ENCODE data around the gene OR2Z1.

OR2Z1 gene

GRCh38 chr19:8697671-8698432, 23.6 kb upstream of the OR2Z1 start:
- no peak for TF ChIP-seq CTCF (IDR thresholded peaks at IDR 0.05; ENCODE audit: low read depth, low read length, missing control alignments)
- Histone ChIP-seq H3K27me3 (replicated peaks) (no peaks in the 10 kb centered on the region), H3K36me3 (replicated peaks) (no peaks in the 10 kb centered on the region), H3K4me3 (ENCODE audit: low read depth, low read length) (no peak overlapping the region), H3K27ac (no peak overlapping the region)
- in situ Hi-C loops (cut with HindIII; ENCODE audit: low pct_ligation_motif_present, low sequenced_read_pairs): no loop called here
- no peak for DNase-seq

- no peak for DNase-seq
- H3K27me3 ChIP-seq (replicated peaks): no peaks in the 10 kb centered on the region
- no peak for TF ChIP-seq CTCF (IDR thresholded peaks at IDR 0.05; ENCODE audit: low read depth, low read length, missing control alignments)
Measured at GRCh38 chr19:8698433-8699063, 22.9 kb upstream of the OR2Z1 start, which contains the start of gene ACTL9. ACTL9 (minus strand) TSS chr19:8698795; CDS start chr19:8698701, 94 bp downstream.

GRCh38 chr19:8699908-8700307, 21.5 kb upstream of the OR2Z1 start:
- Histone ChIP-seq H3K27me3 (replicated peaks) (no peaks in the 10 kb centered on the region), H3K27ac (no peak overlapping the region), H3K4me3 (ENCODE audit: low read depth, low read length) (no peak overlapping the region), H3K36me3 (replicated peaks) (no peaks in the 10 kb centered on the region)
- in situ Hi-C loops (cut with HindIII; ENCODE audit: low pct_ligation_motif_present, low sequenced_read_pairs): no loop called here
- DNase-seq: no peak
- TF ChIP-seq CTCF (IDR thresholded peaks at IDR 0.05; ENCODE audit: low read depth, low read length, missing control alignments): no peak

More at GRCh38 chr19:8698433-8699063, 22.9 kb upstream of the OR2Z1 start, which contains the start of gene ACTL9:
- Histone ChIP-seq H3K36me3 (replicated peaks) (no peaks in the 10 kb centered on the region), H3K27ac (no peak within 1 kb of the TSS), H3K4me3 (ENCODE audit: low read depth, low read length) (no peak within 1 kb of the TSS)
- in situ Hi-C loops (cut with HindIII; ENCODE audit: low pct_ligation_motif_present, low sequenced_read_pairs): no loop called here

GRCh38 chr19:8700956-8701355, 20.5 kb upstream of the OR2Z1 start:
- no peak for DNase-seq
- in situ Hi-C loops (cut with HindIII; ENCODE audit: low pct_ligation_motif_present, low sequenced_read_pairs): no loop called here
- H3K36me3 ChIP-seq (replicated peaks): no peaks in the 10 kb centered on the region

DNA sequence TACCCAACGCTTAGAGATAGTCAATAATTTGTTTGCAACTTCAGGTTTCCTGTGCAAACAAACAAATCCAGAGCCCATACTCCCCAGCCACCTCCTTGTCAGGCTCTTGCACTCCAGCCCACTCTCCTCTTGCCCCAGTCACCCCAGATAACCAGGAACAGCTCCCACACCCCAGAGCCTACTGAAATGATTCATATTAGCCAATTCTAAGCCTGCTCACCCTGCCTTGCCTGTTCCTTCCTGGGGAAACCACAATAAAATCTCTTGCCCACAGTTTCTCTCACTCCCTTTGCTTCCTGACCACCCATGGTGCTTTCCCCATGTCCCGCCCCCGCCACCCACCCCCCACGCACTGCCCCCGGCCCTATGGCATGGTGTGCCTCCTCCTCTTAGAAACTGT, 19.1 kb upstream of the OR2Z1 start:
- Histone ChIP-seq H3K27ac (no peak overlapping the region), H3K4me3 (ENCODE audit: low read depth, low read length) (no peak overlapping the region), H3K36me3 (replicated peaks) (no peaks in the 10 kb centered on the region), H3K27me3 (replicated peaks) (no peaks in the 10 kb centered on the region)
- no peak for DNase-seq
- TF ChIP-seq CTCF (IDR thresholded peaks at IDR 0.05; ENCODE audit: low read depth, low read length, missing control alignments): no peak
- in situ Hi-C loops (cut with HindIII; ENCODE audit: low pct_ligation_motif_present, low sequenced_read_pairs): no loop called here

More at GRCh38 chr19:8700956-8701355, 20.5 kb upstream of the OR2Z1 start:
- no peak for TF ChIP-seq CTCF (IDR thresholded peaks at IDR 0.05; ENCODE audit: low read depth, low read length, missing control alignments)
- Histone ChIP-seq H3K4me3 (ENCODE audit: low read depth, low read length) (no peak overlapping the region), H3K27me3 (replicated peaks) (no peaks in the 10 kb centered on the region), H3K27ac (no peak overlapping the region)

All from brain microvascular endothelial cell (primary cell).